ENCODE data around the gene CHL1.
"Not testable (repeated sequence)": the region's sequence is repeated elsewhere in the genome, so short reads cannot be mapped to it uniquely, and the experiment has no call there.

Gene CHL1

GRCh38 chr3:339351-339750 lies 142.8 kb downstream of the CHL1 start:
- DNase-seq, result no peak

- no peak for DNase-seq
Measured at GRCh38 chr3:341998-342397, 145.4 kb downstream of the CHL1 start.

GRCh38 chr3:346186-346585 lies 149.6 kb downstream of the CHL1 start:
- DNase-seq, result no peak

GRCh38 chr3:347581-347980 lies 151.0 kb downstream of the CHL1 start:
- no peak for DNase-seq

- DNase-seq, result no peak
Measured at GRCh38 chr3:350871-351371, 154.4 kb downstream of the CHL1 start.

GRCh38 chr3:352599-352998 lies 156.0 kb downstream of the CHL1 start:
- DNase-seq, result no peak

- no peak for DNase-seq
Measured at GRCh38 chr3:353191-353739, 156.7 kb downstream of the CHL1 start.

GRCh38 chr3:354432-354831 lies 157.9 kb downstream of the CHL1 start:
- DNase-seq, result no peak

- DNase-seq, result no peak
Measured at GRCh38 chr3:355622-356021, 159.1 kb downstream of the CHL1 start.

- DNase-seq, result no peak
Measured at GRCh38 chr3:356952-357351, 160.4 kb downstream of the CHL1 start.

- no peak for DNase-seq
Measured at GRCh38 chr3:359672-360071, 163.1 kb downstream of the CHL1 start.

- DNase-seq, result no peak
Measured at GRCh38 chr3:362681-363338, 166.2 kb downstream of the CHL1 start.

GRCh38 chr3:364287-364686 lies 167.7 kb downstream of the CHL1 start:
- no peak for DNase-seq

GRCh38 chr3:365268-365667 lies 168.7 kb downstream of the CHL1 start:
- no peak for DNase-seq

GRCh38 chr3:366253-366652 lies 169.7 kb downstream of the CHL1 start:
- not testable (repeated sequence) for DNase-seq

GRCh38 chr3:373193-373779 lies 176.7 kb downstream of the CHL1 start:
- DNase-seq, result no peak

GRCh38 chr3:374459-374858 lies 177.9 kb downstream of the CHL1 start:
- DNase-seq, result no peak

GRCh38 chr3:377158-377561 lies 180.6 kb downstream of the CHL1 start:
- no peak for DNase-seq

- no peak for DNase-seq
Measured at GRCh38 chr3:380801-381200, 184.2 kb downstream of the CHL1 start.

- DNase-seq, result no peak
Measured at GRCh38 chr3:385151-385550, 188.6 kb downstream of the CHL1 start.

- DNase-seq, result no peak
Measured at GRCh38 chr3:394775-395174, 198.2 kb downstream of the CHL1 start.

- no peak for DNase-seq
Measured at GRCh38 chr3:396293-396692, 199.7 kb downstream of the CHL1 start.

GRCh38 chr3:399647-400046 lies 203.1 kb downstream of the CHL1 start:
- no peak for DNase-seq

GRCh38 chr3:403826-404225 lies 207.3 kb downstream of the CHL1 start:
- DNase-seq, result no peak

- no peak for DNase-seq
Measured at GRCh38 chr3:409011-409410, 212.4 kb downstream of the CHL1 start.
